Head of caudate nucleus (tissue), 42 donors: ENCODE measurements around the gene PSMC3IP.
"Not testable (repeated sequence)": the region's sequence is repeated elsewhere in the genome, so short reads cannot be mapped to it uniquely, and the experiment has no call there.

Source experiments
- DNase-seq, 42 donors: peaks; one replicate each; pipeline versions ENCODE4 v3.0.0 to v3.0.0-alpha.2; 2020 to 2021; ENCODE audit warnings: mixed read lengths in 7 of 42
- intact Hi-C: fragments of 100-400 bp; cut with DNase I; formaldehyde crosslinking; loops from one replicate; pipeline ENCODE4 v1.15.0; 2022

PSMC3IP gene

DNA sequence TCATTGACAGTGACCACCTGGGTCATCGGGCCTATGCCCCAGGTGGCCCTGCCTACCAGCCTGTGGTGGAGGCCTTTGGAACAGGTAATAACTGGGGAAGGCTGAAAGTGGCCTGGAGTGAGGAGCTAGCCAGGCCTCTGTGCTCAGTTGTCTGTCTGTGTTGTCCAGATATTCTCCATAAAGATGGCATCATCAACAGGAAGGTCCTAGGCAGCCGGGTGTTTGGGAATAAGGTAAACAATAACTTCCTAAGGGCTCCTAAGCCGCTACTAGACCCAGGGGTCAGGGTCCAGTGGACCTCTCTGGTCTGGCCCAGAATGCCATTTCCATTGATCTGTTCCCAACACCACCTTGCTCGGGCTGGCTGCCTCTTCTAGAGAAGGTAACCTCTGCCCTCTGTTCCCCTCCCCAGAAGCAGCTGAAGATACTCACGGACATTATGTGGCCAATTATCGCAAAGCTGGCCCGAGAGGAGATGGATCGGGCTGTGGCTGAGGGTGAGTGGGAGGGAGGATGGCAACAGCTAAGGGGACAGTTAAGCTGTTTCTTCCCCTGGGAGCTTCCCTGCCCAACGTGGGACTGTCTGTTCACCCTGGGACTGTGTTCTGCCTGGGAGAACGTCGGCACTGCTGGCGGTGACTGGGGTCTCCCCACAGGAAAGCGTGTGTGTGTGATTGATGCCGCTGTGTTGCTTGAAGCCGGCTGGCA is 12.6 kb downstream of the PSMC3IP start:
- intact Hi-C loops = no loop called here

DNA sequence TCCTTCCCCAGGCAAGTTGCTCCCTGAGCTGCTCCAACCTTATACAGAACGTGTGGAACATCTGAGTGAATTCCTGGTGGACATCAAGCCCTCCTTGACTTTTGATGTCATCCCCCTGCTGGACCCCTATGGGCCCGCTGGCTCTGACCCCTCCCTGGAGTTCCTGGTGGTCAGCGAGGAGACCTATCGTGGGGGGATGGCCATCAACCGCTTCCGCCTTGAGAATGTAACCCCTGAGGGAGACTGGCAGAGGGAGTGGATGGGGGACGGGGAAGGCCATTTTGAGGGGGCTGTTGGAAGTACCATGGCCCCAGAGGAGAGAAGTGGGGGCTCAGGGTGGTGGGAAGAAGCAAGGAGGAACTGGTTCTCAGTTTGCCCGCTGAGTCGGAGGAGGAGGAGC is 13.6 kb downstream of the PSMC3IP start:
- intact Hi-C loops = no loop called here

More for the DNA sequence above, 12.6 kb downstream of the PSMC3IP start:
- DNase-seq = no peak

DNA sequence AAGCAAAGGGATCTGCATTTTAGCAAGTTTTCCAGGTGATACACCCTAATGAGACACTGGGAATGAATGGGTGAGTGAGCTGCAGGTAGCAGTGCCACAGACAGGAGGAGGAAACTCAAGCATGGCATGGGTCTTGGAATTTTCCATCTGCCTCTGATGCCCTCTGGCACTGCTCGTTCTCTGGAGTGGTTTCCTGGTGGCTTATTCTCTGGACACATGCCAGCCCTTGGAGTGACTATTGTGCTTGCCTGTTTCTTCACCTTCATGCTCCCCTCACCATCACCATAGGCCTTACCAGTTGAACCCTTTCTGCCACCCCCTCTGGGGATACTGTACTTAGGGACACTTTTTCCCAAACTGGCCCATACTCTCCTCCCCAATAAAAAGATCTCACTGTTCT is 14.0 kb downstream of the PSMC3IP start:
- no peak for DNase-seq

More for the DNA sequence above, 13.6 kb downstream of the PSMC3IP start:
- DNase-seq = no peak

DNA sequence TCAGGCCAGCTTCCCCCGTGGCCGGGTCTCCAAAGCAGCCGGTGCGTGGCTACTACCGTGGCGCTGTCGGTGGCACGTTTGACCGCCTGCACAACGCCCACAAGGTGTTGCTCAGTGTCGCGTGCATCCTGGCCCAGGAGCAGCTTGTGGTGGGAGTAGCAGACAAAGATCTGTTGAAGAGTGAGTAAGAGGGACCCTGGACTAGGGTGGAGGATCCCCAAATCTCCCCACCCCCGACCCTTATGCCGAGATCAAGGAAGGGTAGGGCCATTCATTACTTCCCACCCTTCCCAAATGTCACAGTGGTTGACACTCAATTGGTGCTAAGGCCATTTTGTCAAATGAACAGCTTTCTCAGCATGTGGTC is 14.4 kb downstream of the PSMC3IP start:
- intact Hi-C loops = no loop called here
- no peak for DNase-seq

More for the DNA sequence above, 14.0 kb downstream of the PSMC3IP start:
- intact Hi-C loops = no loop called here

DNA sequence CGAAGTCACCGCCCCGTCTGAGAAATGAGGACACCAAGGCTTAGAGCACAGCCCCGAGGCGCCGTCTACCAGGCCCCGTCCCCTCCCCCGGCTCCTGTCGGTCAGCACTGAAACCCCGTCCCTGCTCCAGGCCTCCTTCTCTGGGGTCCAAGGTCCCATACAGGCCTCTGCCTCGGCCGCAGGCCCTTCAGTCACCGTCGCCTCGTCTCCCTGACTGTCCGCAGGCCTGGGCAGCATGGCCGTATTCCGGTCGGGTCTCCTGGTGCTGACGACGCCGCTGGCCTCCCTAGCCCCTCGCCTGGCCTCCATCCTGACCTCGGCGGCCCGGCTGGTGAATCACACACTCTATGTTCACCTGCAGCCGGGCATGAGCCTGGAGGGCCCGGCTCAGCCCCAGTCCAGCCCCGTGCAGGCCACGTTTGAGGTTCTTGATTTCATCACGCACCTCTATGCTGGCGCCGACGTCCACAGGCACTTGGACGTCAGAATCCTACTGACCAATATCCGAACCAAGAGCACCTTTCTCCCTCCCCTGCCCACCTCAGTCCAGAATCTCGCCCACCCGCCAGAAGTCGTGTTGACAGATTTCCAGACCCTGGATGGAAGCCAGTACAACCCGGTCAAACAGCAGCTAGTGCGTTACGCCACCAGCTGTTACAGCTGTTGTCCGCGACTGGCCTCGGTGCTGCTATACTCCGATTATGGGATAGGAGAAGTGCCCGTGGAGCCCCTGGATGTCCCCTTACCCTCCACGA is 15.0 kb downstream of the PSMC3IP start:
- peak in 3 of 42 donors; percentile 23 to 30 (median 27) for DNase-seq
- intact Hi-C loops = no loop called here

DNA sequence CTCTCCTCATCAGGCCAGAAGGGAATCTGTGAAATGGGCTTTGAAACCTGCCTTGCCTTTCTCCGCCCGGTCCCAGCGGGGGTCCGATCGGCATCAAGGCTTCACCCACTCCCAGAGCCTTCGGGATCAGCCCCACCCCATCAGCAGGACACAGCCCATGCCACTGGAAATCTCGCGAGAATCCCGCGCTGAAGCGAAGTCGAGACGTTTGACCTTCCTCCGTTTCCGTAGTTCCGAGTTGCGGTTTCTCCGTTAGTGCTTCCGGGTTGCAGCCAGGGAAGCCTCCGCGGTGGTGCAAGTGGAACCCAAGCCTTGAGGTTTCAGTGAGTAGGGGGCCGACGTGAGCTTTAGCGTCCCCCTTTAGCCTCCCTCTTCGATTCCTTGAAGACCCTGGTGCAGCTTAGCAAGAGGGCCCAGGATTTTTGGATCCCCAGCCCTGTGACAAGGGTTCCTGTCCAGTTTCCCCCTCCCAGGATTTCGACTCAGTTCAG is 15.6 kb downstream of the PSMC3IP start, which contains the start of gene COASY:
Gene COASY, plus strand, starts transcription at position 252 of the 491 bp plus-strand sequence. CDS start 475 bp downstream, outside the sequence.
- intact Hi-C loops = no loop called here
- DNase-seq = peak; percentile 88 to 98 (median 95)

DNA sequence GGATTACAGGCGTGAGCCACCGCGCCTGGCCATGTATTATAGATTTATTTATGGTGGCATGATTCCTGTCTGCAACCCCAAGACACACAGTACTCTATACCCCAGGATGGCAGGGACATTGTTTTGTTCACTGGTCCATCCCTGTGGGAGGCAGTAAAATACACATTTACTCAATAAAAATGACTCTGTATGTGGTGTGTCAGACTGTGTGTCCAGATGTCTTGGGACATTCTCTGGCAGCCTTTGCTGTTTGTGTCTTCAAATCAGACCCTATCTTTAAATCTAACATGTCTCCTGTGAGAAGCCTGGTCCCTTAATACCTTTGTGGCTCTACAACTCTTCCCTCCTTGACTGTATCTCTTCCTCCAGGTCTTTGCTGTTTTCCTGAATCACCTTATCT is 17.3 kb downstream of the PSMC3IP start:
- intact Hi-C loops = no loop called here
- no peak for DNase-seq

DNA sequence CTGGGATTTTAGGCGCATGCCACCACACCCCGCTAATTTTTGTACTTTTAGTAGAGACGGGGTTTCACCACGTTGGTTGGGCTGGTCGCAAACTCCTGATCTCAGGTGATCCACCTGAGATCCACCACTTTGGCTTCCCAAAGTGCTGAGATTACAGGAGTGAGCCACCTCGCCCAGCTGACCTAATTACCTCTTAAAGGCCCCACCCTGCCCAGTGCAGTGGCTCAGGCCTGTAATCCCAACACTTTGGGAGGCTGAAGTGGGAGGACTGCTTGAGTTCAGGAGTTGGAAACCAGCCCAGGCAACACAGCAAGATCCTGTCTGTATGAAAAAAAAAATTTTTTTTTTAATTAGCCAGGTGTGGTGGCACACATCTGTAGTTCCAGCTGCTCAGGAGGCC is 18.5 kb downstream of the PSMC3IP start:
- DNase-seq = no peak
- intact Hi-C loops = no loop called here

DNA sequence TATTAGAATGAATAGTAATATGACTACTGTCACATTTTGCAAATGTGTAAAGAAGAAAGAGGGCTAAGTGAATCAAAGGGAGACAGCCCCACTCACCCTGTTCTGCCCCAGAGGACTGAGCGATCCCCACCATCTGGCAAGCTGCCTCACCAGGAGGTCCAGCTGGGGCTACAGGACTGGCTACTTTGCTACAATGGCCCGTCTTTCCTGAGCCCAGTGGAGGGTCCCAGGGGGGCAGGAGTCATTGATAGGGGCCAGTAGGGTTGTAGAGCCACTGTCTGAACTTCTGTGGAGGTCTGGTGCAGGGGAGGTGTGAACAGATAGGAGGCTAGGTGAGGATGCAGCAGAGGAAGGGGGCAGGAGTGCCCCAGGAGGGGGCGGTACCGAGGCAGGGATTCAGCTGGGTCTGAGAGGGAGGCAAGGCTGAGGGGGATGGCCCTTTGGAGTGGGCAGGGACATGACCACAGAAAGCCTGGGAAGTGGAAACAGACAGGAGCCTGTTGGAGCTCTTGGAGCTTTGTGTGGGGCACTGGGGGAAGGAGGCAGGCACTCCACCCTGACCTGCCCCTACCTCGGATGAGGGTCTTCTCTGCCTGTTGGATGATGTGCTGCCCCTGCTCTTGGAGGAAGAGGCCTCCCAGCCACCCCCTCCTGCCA is 21.4 kb downstream of the PSMC3IP start:
- intact Hi-C loops, DNase-seq: not testable (repeated sequence)

DNA sequence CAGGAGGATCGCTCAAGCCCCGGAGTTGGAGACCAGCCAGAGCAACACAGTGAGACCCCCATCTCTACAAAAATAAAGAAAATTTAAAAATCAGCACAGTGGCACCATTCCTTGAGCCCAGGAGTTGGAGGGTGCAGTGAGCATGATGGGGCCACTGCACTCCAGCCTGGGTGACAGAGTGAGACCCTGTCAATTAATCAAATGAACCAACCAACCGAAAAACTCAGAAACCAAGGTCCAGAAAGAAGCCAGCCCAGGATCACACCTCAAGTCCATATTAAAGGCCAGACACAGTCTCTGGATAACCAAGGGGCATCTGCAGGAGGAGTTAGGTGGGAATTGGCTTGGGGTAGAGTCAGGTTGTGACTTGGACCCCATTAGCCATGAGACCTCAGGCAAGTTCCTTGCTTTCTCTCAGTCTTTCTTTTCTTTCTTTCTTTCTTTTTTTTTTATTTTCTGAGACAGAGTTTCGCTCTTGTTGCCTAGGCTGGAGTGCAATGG is 22.4 kb downstream of the PSMC3IP start:
- intact Hi-C loops = no loop called here
- DNase-seq = no peak

DNA sequence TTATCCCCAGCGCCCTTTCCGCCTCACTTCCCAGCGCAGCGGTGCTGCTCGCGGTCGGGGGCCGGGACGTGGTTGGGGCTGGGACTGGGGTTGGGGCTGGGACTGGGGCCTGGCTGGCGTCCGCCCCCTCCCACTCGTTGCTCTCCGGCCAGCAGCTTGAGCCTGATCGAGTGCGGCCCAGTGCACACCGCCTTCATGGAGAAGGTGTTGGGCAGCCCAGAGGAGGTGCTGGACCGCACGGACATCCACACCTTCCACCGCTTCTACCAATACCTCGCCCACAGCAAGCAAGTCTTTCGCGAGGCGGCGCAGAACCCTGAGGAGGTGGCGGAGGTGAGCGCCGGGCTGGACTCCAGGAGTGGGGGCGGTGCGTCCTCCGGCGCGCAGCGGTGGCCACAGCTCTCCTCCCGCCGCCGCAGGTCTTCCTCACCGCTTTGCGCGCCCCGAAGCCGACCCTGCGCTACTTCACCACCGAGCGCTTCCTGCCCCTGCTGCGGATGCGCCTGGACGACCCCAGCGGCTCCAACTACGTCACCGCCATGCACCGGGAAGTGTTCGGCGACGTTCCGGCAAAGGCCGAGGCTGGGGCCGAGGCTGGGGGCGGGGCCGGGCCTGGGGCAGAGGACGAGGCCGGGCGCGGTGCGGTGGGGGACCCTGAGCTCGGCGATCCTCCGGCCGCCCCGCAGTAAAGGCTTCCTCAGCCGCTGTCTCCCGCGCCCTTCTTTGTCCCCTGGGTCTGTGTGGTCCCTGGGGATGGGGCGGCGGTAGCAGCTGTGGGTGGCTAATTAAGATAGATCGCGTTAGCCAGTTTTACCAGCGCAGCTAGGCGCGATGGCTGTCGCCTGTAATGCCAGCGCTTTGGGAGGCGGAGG is 23.0 kb downstream of the PSMC3IP start:
- peak; percentile 70 to 95 (median 90) for DNase-seq
- intact Hi-C loops = no loop called here

DNA sequence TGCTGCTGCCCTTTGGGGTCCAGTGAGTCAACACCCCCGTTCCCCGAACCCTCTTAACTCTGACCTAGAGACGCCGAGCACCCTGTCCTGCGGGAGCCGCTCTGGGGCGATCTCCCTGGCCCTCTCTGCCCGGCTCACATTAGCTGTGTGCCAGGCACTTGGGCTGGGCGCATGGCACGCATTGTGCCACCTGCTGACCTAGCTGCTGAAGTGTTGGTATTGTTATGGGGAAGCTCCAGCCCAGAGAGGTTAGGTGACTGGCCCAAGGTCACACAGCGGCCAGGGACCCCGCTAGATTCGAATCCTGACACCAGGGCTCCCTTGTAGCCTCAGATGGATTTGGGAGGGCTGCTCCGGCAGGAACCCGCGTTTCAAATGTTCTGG is 23.7 kb downstream of the PSMC3IP start:
- intact Hi-C loops = no loop called here
- DNase-seq = no peak

DNA sequence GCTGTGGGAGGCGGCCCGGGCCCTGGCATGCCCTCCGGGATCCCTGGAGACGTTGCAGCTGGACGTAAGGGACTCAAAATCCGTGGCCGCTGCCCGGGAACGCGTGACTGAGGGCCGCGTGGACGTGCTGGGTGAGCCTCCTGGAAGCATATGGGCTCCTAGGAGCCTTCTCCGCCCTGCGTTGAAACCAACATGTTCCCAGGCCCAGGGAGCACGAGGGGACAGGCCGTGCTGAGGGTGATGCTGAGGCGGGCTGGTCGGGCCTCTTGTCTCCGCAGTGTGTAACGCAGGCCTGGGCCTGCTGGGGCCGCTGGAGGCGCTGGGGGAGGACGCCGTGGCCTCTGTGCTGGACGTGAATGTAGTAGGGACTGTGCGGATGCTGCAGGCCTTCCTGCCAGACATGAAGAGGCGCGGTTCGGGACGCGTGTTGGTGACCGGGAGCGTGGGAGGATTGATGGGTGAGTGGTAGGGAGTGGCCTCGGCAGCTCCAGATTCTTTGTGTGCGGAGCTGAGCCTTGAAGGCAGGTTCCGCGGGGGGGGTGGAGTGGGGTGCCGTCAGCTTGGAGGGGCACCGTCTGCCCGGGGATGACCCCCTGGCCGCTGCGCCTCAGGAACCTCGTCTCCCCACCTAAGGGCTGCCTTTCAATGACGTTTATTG is 24.2 kb downstream of the PSMC3IP start:
- no peak for DNase-seq
- intact Hi-C loops = no loop called here

DNA sequence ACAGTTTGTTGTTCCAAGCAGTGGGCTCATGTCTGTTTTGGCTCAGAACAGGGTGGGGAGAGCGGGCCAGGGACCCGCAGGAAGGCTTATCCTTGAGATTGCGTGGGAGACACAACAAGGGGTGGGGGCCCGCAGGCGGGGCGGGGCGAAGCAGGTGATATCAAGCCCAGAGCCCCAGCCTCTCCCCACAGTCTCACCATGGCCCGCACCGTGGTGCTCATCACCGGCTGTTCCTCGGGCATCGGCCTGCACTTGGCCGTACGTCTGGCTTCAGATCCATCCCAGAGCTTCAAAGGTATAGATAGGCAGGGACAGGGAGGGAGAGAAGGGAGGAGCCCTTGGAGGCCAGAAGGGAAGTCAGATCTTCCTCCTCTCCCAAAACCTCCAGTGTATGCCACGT is 24.8 kb downstream of the PSMC3IP start, which contains the start of gene HSD17B1:
Gene HSD17B1, plus strand, starts transcription at position 188 of the 400 bp plus-strand sequence. Its CDS starts 11 bp downstream, at position 199.
- intact Hi-C loops, DNase-seq: not testable (repeated sequence)

DNA sequence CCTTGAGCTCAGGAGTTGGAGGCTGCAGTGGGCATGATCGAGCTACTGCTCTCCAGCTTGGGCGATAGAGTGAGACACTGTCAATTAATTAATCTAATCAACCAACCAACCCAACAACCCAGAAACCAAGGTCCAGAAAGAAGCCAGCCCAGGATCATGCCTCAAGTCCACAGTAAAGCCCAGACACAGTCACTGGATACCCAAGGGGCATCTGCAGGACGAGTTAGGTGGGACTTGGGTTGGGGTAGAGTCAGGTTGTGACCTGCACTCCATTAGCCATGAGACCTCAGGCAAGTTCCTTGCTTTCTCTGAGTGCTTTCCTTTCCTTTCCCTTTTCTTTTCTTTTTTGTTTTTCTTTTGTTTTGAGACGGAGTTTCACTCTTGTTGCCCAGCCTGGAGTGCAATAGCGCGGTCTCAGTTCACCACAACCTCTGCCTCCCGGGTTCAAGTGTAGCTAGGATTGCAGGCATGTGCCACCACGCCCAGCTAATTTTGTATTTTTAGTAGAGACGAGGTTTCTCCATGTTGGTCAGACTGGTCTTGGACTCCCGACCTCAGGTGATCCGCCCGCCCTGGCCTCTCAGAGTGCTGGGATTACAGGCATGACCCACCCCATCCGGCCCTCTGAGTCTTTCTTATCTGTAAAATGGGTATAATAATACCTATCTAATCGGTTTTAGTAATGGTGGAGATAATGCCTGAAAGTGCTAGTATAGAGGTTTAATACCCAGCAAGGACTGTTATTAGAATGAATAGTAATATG is 28.4 kb downstream of the PSMC3IP start:
- intact Hi-C loops = no loop called here

DNA sequence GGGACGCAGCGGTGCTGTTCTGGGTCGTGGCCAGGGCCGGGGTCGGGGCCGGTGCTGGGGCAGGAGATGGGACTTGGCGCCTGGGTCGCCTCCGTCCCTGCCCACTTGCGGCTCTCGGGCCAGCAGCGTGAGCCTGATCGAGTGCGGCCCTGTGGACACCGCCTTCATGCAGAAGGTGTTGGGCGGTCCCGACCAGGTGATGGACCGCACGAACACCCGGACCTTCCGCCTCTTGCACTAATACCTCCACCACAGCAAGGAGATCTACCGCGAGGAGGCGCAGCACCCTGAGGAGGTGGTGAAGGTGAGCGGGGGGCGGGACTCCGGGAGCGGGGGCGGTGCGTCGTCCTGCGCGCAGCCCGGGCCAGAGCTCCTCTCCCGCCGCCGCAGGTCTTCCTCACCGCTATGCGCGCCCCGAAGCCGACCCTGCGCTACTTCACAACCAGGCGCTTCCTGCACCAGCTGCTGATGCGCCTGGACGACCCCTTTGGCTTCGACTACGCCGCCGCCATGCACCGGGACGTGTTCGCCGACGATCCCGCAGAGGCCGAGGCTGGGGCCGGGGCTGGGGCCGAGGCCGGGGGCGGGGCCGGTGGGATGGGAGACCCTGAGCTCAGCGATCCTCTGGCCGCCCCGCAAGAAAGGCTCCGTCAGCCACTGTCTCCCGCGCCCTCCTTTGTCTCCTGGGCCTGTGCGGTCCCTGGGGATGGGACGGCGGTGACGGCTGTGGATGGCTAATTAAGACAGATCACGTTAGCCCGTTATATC is 29.3 kb downstream of the PSMC3IP start:
- no peak for DNase-seq
- intact Hi-C loops = no loop called here

More for the DNA sequence above, 28.4 kb downstream of the PSMC3IP start:
- DNase-seq = no peak

DNA sequence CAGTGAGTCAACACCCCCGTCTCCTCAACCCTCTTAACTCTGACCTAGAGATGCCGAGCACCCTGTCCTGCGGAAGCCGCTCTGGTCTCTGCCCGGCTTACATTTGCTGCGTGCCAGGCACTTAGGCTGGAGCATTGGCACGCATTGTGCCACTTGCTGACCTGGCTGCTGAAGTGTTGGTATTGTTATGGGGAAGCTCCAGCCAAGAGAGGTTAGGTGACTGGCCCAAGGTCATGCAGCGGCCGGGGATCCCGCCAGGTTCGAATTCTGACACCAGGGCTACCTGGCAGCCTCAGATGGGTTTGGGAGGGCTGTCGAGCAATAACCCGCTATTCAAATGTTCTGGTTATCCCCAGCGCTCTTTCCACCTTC is 29.8 kb downstream of the PSMC3IP start:
- no peak for DNase-seq
- intact Hi-C loops = no loop called here
